GM21515 (cell line): ENCODE data around the gene PKDCC.

Experiments
- ATAC-seq: cut with Tn5 transposase; IDR thresholded peaks from one replicate; pipeline ENCODE4 v1.9.1; 2021; ENCODE audit not compliant: unreplicated experiment

Gene PKDCC

DNA sequence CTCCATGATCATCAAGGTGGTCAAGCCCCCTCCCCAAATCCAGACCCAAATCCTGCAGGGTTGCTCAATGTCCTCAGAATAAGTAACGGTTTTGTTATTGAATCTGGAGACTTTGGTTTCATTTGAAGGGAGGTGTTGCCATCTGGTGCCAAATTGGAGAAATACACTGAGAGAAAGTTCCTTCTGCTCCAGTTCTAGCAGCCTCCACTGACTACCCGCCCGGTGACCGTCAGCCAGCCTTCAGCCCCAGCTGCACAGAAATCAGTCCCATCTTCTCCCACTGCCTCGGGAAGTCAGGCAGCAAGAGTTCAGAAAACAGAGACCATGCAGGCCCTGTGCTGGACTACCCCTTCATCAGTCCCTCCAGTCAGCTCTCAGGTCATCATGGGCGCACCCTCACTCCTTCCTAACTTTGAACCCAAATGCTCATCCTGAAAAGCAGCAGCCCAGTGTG lies 38.7 kb downstream of the PKDCC start:
- peak; percentile 47 for ATAC-seq

- ATAC-seq = no peak
These were observed 39.5 kb downstream of the PKDCC start for GRCh38 chr2:42087137-42087856.

GRCh38 chr2:42087857-42088195 lies 40.0 kb downstream of the PKDCC start:
- no peak for ATAC-seq

GRCh38 chr2:42089340-42089925 lies 41.6 kb downstream of the PKDCC start:
- peak; percentile 74 for ATAC-seq

DNA sequence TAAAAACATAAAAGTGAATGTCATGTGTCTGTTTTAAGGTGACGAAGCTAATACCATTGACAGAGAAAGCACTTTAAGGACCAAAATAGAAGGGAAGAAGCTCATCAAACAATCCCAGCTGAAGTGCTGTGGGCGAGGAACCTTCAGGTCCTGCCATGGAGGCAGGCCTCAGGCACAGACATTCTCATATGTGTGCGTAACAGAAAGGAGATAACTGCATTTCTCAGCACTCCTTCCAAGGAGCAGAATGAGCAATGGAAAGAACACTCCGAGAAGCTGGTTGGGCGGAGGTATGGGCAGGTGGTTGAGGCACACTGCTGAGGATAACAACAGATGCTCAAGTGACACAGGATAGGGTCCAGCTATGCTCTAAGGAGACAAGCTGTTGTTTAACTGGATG lies 42.4 kb downstream of the PKDCC start:
- no peak for ATAC-seq

DNA sequence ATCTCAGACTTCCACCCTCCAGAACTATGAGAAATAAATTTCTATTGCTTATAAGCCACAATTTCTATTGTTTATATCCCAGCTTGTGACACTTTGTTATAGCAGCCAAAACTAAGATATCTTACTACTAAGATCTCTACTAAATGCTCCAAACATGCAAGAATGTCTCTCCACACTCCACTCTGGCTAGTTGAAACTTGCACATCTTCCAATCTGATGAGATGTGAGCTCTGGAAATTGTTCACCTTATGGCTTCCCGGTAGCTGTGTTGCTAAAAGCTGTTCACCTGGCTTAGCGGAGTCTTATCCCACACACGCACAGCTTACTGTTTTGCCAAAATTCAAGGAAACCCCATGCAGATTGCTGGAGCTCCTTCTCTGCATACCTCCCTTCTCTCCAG lies 43.9 kb downstream of the PKDCC start:
- no peak for ATAC-seq

DNA sequence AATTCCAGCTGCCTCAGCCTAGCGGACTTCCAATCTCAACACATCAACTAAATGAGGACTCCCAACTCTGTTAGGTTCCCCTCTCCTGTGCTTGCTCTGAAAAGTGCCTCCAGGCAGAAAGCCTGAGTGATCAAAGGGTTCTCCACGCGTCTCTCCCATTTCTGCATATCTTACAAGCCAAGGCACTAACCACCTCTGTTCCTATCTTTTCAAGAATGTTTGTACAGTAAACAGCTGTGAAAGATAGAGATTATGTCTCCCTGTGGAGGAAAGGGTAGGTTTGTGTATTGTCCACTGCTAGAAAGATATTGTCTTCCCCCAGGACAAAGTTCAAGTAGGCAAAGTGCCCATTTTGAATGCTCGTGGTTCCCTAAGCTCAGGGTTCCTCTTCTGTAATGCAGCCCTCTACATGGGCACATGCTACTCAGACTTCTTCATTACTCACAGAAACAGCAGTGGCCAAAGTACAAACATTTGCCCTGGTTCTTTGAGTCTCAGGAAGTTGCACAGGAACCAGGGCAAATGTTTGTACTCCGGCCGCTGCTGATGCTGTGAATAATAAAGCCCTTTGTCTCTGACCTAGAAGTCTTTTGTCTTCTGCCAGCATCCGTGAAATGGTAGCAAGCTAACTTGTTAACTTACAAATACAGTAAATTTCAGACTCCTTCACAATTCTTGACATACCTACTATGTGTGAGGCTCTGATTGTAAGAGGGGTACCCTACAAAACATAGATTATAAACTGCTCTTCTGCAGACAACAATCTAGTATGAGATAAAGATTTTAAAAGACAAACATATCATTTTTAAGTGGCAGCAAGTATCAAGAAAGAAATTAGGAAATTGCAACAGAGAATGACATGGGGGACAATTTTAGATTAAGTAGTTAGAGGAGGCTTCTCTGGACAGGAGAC lies 44.5 kb downstream of the PKDCC start:
- no peak for ATAC-seq

DNA sequence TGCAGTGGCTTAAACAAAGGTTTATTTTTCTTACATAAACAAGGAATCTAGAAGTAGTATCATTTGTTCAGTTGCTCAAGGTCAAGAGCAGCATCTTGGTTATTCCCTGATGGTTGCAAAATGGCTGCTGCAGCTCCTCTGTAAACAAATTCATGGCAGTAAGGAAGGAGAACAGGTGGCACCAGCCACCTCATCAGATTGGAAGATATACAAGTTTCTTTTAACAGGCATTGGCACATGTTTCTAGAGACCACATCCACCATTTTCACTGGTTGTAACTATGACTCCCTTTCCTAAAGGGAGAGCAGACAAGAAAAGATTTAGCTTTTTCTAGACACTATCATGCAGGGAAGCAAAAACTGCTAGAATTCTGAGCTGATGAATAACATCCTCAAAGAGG lies 46.3 kb downstream of the PKDCC start:
- no peak for ATAC-seq

- peak; percentile 40 for ATAC-seq
These were observed 48.1 kb downstream of the PKDCC start for GRCh38 chr2:42095923-42096408.

- ATAC-seq = peak; percentile 42
These were observed 49.2 kb downstream of the PKDCC start for GRCh38 chr2:42096869-42097591.

GRCh38 chr2:42098571-42099437 lies 51.0 kb downstream of the PKDCC start:
- ATAC-seq = no peak

GRCh38 chr2:42099438-42100173 lies 51.8 kb downstream of the PKDCC start:
- ATAC-seq = no peak

DNA sequence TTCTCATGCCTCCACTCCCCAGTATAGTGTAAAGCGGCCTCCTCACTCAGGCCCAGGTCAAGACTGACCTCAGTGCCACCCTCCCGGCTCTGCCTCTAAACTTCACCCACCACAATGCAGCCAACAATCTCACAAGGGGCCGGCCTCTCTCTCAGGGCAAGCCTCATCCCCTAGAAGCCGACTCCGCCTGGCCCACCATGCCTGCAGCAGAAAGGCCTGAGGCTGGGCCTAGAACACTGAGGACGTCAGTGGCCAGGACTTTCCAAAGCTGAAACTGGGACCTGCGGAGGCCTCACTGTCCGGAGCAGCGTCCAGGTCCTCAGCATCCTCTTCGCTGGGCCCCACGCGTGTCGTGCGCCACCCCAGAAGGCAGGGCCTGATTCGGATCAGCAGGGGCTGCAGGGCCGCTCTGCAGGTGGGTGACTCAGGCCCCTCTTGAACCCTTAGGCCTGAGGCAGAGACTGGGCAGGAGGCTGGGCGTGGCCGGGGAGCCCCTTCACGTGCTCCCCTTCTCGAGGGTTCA lies 52.9 kb downstream of the PKDCC start:
- ATAC-seq = no peak

DNA sequence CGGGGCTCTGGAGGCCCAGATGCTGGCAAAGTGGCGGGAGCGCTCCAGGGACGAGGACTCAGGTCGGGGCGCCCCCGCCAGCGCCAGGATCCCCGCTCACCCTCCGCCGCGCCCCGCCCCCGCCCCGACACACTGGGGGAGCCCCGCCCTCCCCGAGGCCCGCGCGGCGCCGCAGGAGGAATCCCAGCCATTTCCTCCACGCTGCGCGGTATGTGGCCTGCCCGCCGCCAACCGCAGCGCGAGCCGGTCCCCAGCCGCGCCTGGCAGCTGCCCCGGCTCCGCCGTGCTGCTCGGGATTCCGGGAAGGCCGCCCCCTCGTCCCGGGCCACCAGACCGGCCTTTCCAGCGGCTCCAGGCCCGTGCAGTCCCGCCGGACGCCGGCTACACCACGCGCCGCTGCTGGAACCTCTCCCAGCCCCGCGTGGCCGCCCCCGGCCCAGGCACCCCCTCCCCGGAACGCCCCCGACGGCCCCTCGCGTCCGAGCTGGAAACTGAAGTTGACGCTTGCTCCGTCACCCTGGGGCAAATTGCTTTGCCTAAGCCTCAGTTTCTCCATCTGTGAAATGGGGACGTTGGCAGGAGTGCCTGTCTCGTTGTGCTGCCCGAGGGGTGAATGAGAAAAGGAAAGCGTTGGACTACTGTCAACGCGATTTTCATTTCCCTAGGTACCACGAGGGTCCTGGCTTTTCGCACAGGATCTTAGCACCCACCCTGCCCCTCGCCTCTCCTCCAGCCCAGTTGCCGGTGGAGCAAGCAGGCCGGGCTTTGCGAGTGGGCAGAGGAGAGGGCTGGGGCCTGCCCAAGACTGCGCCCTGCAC lies 53.6 kb downstream of the PKDCC start:
- ATAC-seq = no peak

GRCh38 chr2:42102024-42102590 lies 54.3 kb downstream of the PKDCC start:
- peak; percentile 48 for ATAC-seq

DNA sequence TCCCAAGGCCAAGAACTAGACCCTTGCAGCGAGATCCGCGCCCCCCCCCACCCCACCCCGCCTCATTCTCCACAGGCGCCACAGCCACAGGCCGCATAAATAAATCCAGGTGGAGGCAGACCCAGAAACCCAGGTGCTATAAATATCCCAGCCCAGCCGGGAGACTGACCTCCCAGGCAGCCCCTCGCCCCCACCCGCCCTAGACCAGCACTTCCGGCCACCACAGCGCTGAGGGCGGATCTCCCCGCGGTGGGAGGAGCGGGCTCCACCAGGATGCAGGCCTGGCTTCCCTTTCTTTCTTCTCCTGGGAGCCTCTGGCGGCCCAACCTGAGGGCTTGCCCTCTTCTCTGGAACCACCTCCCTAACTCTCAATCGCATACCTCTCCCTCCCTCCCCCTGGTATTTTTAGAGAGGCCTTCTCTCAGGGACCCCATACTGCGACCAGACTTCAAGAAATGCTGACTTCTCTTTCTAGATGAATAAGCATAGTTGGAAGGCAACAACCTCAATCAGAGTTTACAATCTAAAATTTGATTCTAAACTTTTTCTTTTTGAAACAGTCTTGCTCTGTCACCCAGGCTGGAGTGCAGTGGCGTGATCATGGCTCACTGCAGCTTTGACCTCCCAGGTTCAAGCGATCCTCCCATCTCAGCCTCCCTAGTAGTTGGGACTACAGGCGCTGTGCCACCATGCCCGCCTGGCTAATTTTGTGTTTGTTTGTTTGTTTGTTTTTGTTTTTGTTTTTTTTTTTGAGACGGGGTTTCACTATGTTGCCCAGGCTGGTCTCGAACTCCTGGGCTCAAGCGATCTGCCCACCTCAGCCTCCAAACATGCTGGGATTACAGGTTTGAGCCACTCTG lies 55.0 kb downstream of the PKDCC start:
- no peak for ATAC-seq

- ATAC-seq = no peak
These were observed 56.0 kb downstream of the PKDCC start for GRCh38 chr2:42103829-42104228.
